HG02623 (cell line): ENCODE data around the gene THRAP3.

Experiments used
- ATAC-seq: cut with Tn5 transposase; IDR thresholded peaks from one replicate; pipeline ENCODE4 v1.9.1; 2021; ENCODE audit warnings: moderate library complexity; ENCODE audit not compliant: unreplicated experiment

THRAP3 gene

DNA sequence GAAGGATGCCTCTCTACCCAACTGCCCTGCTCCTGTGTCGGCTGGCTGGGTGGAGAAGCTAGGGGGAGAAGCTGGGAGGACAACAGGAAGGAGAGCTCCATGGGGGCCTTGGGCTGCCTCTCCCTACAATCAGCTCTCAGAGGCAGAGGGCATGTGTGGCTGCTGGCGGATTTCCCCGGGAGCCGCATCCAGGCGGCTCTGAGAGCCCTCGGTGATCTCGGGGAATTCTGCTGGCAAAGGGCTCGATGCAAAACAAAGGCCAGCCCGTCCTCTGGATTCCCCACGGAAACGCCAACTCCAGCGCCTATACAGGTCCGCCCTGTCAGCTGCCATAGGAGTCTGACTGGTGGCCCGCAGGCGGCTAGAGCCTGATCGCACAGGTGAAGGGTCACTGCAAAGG lies 125.6 kb downstream of the THRAP3 start:
- ATAC-seq, result no peak

DNA sequence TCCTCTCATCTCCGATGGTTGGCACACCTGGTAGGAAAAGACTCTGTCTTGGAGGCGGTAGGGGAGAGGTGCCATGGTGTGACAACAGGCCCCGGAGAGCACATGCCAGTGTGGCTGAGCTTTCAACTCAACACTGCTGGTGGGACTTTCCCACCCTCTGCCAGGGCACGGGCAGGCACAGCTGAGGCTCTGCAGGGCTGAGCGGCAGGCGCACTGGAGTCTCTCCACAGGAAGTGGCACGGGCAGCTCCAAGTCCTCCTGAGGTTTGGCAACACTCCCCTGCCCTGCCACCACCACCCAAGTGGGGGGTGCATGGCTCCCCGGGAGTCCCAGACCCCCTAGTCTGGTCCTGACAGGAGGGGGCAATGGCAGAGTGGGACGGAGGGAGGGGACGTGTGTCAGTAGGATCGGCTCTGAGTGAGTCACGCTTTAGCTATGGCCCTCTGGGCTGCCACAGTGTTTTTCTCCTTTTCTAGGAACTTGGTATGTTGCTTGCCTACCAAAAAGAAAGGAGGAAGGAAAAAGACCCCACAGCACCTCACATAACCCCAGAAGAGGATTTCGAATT lies 126.5 kb downstream of the THRAP3 start:
- no peak for ATAC-seq

GRCh38 chr1:36351227-36351977 lies 127.2 kb downstream of the THRAP3 start:
- ATAC-seq, result no peak

DNA sequence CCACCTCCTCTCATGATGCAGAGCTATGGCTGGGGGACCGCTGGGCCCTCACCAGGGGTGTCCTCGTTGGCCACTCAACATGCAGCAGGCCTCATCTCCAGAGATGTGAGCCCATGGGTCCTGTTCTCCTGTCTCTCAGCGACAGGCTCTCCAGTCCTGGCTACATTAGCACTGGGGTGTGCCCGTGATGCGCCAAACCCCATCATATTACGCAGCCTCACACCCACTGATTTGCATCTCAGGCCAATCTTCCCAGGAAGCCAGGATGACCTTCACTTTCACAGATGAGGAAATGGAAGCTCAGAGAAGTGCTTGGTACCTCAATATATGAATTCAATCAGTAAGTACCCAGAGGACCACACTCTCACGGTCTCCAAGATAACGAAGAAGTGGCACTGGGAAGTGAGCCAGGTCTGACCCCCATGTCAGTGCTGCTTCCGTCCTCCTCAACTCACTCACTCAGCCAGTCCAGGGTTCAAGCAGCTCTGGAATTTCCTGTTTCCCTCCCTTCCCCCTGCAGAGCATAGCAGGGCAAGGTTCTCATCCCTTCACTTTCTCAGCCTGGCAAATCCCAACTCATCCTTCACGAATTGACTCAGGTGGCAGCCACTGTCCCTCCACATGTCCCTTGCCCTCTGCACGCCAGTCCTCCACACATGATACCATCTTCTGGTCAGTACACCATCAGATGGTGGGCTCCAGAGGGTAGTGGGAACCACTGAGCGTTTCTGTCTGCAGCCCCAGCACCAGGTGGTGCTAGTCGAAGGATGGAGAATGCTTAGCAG lies 128.1 kb downstream of the THRAP3 start:
- no peak for ATAC-seq

DNA sequence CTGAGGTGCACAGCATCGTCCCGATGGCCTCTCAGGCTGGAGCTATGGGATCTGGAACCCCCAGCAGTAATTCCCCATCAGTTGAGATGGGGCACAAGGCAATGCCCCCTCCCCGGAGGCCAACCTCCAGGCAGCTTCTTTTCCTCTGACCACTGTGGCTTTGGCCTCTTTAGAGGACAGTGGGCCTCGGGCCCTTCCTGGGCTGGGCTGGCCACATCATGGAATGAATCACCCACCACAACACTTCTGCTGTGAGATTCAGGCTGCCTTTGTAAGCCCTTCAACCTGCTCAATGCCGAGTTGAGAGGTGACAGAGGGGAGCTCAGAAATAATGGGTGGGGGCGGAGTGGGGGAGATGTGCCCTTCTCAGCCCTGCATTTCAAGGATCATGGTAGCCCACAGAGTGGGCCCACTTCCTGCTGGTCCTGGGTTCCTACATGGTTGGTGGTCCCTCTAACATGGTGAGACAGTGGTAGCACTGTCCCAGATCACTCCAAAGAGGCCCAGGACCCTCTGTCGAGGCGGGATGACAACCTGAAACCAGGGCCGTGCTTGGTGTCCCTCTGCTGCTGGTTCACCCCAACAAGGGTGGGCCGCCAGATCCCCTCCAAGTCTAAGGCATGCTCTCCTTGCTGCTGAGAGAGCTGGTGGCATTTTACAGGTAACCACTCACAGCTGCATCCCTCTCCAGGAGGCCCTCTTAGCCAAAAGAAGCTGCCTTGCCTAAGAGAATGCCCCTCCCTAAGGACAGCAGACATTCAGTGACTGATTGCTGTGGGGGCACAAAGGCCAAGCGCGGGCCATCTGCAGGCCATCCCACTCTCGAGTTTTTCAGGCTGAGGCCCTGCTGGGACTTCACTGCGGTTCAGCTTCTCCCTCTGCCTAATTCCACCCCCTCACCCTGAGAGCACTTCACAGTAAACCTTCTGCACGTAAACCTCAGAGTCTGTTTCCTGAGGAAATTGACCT lies 129.0 kb downstream of the THRAP3 start:
- ATAC-seq, result no peak

DNA sequence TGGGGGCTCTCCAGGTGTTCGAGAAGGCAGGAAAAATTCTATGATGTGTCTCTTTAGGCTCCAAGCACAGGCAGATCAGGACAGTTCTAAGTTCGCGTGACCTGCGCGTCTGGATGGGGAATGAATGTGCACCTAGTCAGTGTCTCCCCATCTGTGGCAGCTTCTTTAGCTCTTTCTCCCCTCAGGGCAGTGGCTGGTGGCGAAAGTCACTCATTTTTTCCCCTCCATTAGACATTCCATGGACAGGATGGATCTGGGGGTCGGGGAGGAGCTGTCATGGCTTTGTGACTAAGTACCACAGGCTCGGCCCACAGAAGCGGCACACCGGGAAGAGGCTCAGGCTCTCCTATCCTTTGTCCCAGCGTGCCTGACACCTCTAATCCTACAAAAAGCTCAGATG lies 130.2 kb downstream of the THRAP3 start:
- ATAC-seq, result no peak
